Measurements from ENCODE around the gene CFHR1.
A peak's percentile ranks its signal among the peaks of the same experiment; 100 is the strongest.

The CFHR1 gene

GRCh38 chr1:196866974-196867373 is 47.4 kb downstream of the CFHR1 start:
- no peak overlapping the region for H2BK15ac ChIP-seq (ENCODE audit: low read length)
- no peaks in the 10 kb centered on the region for H3K4me1 ChIP-seq (ENCODE audit: control insufficient read depth in 2 of 2, insufficient read depth in 1 of 2, low read depth in 1 of 2, low read length in 2 of 2)
- no peak overlapping the region for H2BK120ac ChIP-seq (ENCODE audit: low read depth, low read length)
- H3K4me3 ChIP-seq (ENCODE audit: low read length in 2 of 2): no peak overlapping the region
- H3K4me2 ChIP-seq (ENCODE audit: insufficient read depth, low read length, poor library complexity, severe bottlenecking): no peak overlapping the region
- DNase-seq (ENCODE audit: low spot score): no peak
- H3K4ac ChIP-seq (ENCODE audit: low read length): no peak overlapping the region
- no peak overlapping the region for H2BK5ac ChIP-seq (ENCODE audit: low read length)
- no peak overlapping the region for H2AFZ ChIP-seq (ENCODE audit: low read length)
- no peak overlapping the region for H2AK5ac ChIP-seq (ENCODE audit: low read depth, low read length)
- no peak overlapping the region for H3K9ac ChIP-seq (ENCODE audit: low read depth, low read length, poor library complexity)
- no peak overlapping the region for H2BK12ac ChIP-seq (ENCODE audit: low read length)
- H3K79me1 ChIP-seq (ENCODE audit: low read depth, low read length): no peaks in the 10 kb centered on the region
- no peaks in the 10 kb centered on the region for H3K27me3 ChIP-seq (ENCODE audit: control insufficient read depth in 3 of 3, insufficient read depth in 3 of 3, low read depth in 1 of 3, low read length in 3 of 3)
- no peak overlapping the region for H3K23ac ChIP-seq (ENCODE audit: low read depth, low read length, poor library complexity)
- H3K18ac ChIP-seq (ENCODE audit: low read length): no peak overlapping the region
- no peak overlapping the region for H4K91ac ChIP-seq (ENCODE audit: low read depth, low read length, poor library complexity)
- WGBS, 2 donors (ENCODE audit: extremely low coverage in 2 of 2, insufficient read length in 2 of 2, insufficient replicate concordance in 1 of 2): no CpG with 5 or more reads among the region's 1 CpG
- no peaks in the 10 kb centered on the region for H3K36me3 ChIP-seq (replicated peaks in 1 of 2; ENCODE audit: control insufficient read depth in 2 of 2, insufficient read depth in 2 of 2, low read length in 2 of 2)
- no peak overlapping the region for H3K14ac ChIP-seq (ENCODE audit: low read length)
- no peaks in the 10 kb centered on the region for H3K9me3 ChIP-seq (replicated peaks in 1 of 2; ENCODE audit: control insufficient read depth in 2 of 2, insufficient read depth in 1 of 2, low read depth in 1 of 2, low read length in 2 of 2)
- H3K27ac ChIP-seq (replicated peaks; ENCODE audit: low read length): no peak overlapping the region
- H4K8ac ChIP-seq (ENCODE audit: low read depth, low read length): no peak overlapping the region

DNA sequence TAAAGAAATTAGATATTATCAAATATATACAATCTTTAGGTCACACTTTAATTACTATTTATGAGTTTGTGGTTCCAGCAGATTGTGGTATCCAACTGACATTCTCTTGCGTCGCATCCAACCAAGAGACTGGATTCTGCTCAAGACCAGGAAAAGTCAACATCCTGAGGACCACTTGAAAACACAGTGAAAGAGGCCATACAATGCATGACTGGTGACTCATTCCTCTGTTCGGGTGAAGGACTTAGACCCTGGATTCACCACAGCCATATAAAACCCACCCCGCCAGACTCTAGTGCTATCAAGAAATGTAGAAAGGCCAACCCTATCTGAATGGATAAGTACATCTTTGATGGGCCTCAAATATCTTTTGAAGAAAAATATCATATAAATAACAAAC is 53.9 kb downstream of the CFHR1 start:
- Histone ChIP-seq H3K23ac (ENCODE audit: low read depth, low read length, poor library complexity) (no peak overlapping the region), H3K27ac (replicated peaks; ENCODE audit: low read length) (no peak overlapping the region), H2BK15ac (ENCODE audit: low read length) (no peak overlapping the region), H2AFZ (ENCODE audit: low read length) (no peak overlapping the region), H4K8ac (ENCODE audit: low read depth, low read length) (no peak overlapping the region), H4K91ac (ENCODE audit: low read depth, low read length, poor library complexity) (no peak overlapping the region), H2BK12ac (ENCODE audit: low read length) (no peak overlapping the region), H2BK120ac (ENCODE audit: low read depth, low read length) (no peak overlapping the region), H3K79me1 (ENCODE audit: low read depth, low read length) (no peaks in the 10 kb centered on the region), H3K4me1 (ENCODE audit: control insufficient read depth in 2 of 2, insufficient read depth in 1 of 2, low read depth in 1 of 2, low read length in 2 of 2) (no peaks in the 10 kb centered on the region), H2BK5ac (ENCODE audit: low read length) (no peak overlapping the region), H3K14ac (ENCODE audit: low read length) (no peak overlapping the region), H3K27me3 (ENCODE audit: control insufficient read depth in 3 of 3, insufficient read depth in 3 of 3, low read depth in 1 of 3, low read length in 3 of 3) (peaks cover 0 to 12% (median 3%) of the 10 kb centered on the region in 3 experiments), H3K4me3 (ENCODE audit: low read length in 2 of 2) (no peak overlapping the region), H3K9ac (ENCODE audit: low read depth, low read length, poor library complexity) (no peak overlapping the region), H3K4me2 (ENCODE audit: insufficient read depth, low read length, poor library complexity, severe bottlenecking) (no peak overlapping the region), H3K36me3 (replicated peaks in 1 of 2; ENCODE audit: control insufficient read depth in 2 of 2, insufficient read depth in 2 of 2, low read length in 2 of 2) (no peaks in the 10 kb centered on the region), H3K4ac (ENCODE audit: low read length) (no peak overlapping the region), H3K18ac (ENCODE audit: low read length) (no peak overlapping the region), H3K9me3 (replicated peaks in 1 of 2; ENCODE audit: control insufficient read depth in 2 of 2, insufficient read depth in 1 of 2, low read depth in 1 of 2, low read length in 2 of 2) (no peaks in the 10 kb centered on the region), H2AK5ac (ENCODE audit: low read depth, low read length) (no peak overlapping the region)
- no CpG with 5 or more reads among the region's 4 CpGs for WGBS, 2 donors (ENCODE audit: extremely low coverage in 2 of 2, insufficient read length in 2 of 2, insufficient replicate concordance in 1 of 2)
- no peak for DNase-seq (ENCODE audit: low spot score)

DNA sequence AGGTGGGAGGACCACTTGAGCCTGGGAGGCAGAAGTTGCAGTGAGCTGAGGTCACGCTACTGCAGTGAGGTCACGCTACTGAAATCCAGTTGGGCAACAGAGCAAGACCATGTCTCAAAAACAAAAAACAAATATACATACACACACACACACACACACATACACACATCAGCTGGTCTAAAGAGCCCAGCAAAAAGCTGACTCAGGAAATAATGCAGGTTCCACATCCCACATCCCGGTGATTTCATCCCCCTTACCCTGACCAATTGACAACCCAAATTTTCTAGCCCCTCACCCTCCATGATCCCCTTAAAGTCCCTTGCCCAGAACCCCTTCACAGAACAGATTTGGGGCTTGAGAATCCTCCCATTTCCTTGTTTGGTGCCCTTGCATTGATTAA is 56.4 kb downstream of the CFHR1 start:
- Histone ChIP-seq H3K9ac (ENCODE audit: low read depth, low read length, poor library complexity) (no peak overlapping the region), H3K27ac (replicated peaks; ENCODE audit: low read length) (no peak overlapping the region), H3K14ac (ENCODE audit: low read length) (no peak overlapping the region), H3K36me3 (replicated peaks in 1 of 2; ENCODE audit: control insufficient read depth in 2 of 2, insufficient read depth in 2 of 2, low read length in 2 of 2) (no peaks in the 10 kb centered on the region), H4K8ac (ENCODE audit: low read depth, low read length) (no peak overlapping the region), H2BK120ac (ENCODE audit: low read depth, low read length) (no peak overlapping the region), H2BK5ac (ENCODE audit: low read length) (no peak overlapping the region), H2AFZ (ENCODE audit: low read length) (no peak overlapping the region), H2BK15ac (ENCODE audit: low read length) (no peak overlapping the region), H2AK5ac (ENCODE audit: low read depth, low read length) (no peak overlapping the region), H3K4me1 (ENCODE audit: control insufficient read depth in 2 of 2, insufficient read depth in 1 of 2, low read depth in 1 of 2, low read length in 2 of 2) (no peaks in the 10 kb centered on the region), H3K27me3 (ENCODE audit: control insufficient read depth in 3 of 3, insufficient read depth in 3 of 3, low read depth in 1 of 3, low read length in 3 of 3) (peaks cover 0 to 20% (median 3%) of the 10 kb centered on the region in 3 experiments), H3K9me3 (replicated peaks in 1 of 2; ENCODE audit: control insufficient read depth in 2 of 2, insufficient read depth in 1 of 2, low read depth in 1 of 2, low read length in 2 of 2) (no peaks in the 10 kb centered on the region), H4K91ac (ENCODE audit: low read depth, low read length, poor library complexity) (no peak overlapping the region), H3K23ac (ENCODE audit: low read depth, low read length, poor library complexity) (no peak overlapping the region), H3K4me2 (ENCODE audit: insufficient read depth, low read length, poor library complexity, severe bottlenecking) (no peak overlapping the region), H3K79me1 (ENCODE audit: low read depth, low read length) (no peaks in the 10 kb centered on the region), H2BK12ac (ENCODE audit: low read length) (no peak overlapping the region), H3K18ac (ENCODE audit: low read length) (no peak overlapping the region), H3K4ac (ENCODE audit: low read length) (no peak overlapping the region), H3K4me3 (ENCODE audit: low read length in 2 of 2) (no peak overlapping the region)
- no CpG with 5 or more reads among the region's 3 CpGs for WGBS, 2 donors (ENCODE audit: extremely low coverage in 2 of 2, insufficient read length in 2 of 2, insufficient replicate concordance in 1 of 2)
- no peak for DNase-seq (ENCODE audit: low spot score)

DNA sequence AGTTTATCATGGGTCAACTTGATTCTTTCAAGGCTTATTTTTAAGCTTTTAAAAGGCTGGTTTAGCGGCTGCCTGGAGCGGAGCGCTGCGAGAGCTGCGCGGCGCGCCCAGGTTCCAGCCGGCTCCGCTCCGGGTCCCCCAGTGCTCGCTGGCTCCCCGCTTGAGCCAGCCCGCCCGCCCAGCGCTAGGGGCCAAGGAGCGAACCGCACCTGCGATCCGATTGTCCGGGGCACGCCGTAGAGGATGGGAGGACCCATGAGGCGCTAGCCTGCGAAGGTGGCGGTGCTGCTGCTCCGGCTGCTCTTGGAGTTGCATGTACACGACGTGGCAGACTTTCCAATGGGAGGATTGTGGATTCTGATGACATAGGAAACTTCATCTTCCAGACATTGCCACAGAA is 58.4 kb downstream of the CFHR1 start:
- Histone ChIP-seq H3K27me3 (ENCODE audit: control insufficient read depth in 3 of 3, insufficient read depth in 3 of 3, low read depth in 1 of 3, low read length in 3 of 3) (peaks cover 0 to 20% (median 3%) of the 10 kb centered on the region in 3 experiments), H3K18ac (ENCODE audit: low read length) (no peak overlapping the region), H2BK15ac (ENCODE audit: low read length) (no peak overlapping the region), H3K27ac (replicated peaks; ENCODE audit: low read length) (no peak overlapping the region), H3K14ac (ENCODE audit: low read length) (no peak overlapping the region), H3K4me2 (ENCODE audit: insufficient read depth, low read length, poor library complexity, severe bottlenecking) (peak overlapping the region; percentile 56), H3K23ac (ENCODE audit: low read depth, low read length, poor library complexity) (no peak overlapping the region), H2BK12ac (ENCODE audit: low read length) (no peak overlapping the region), H3K36me3 (replicated peaks in 1 of 2; ENCODE audit: control insufficient read depth in 2 of 2, insufficient read depth in 2 of 2, low read length in 2 of 2) (no peaks in the 10 kb centered on the region), H2AFZ (ENCODE audit: low read length) (peak overlapping the region; percentile 88), H3K79me1 (ENCODE audit: low read depth, low read length) (no peaks in the 10 kb centered on the region), H4K91ac (ENCODE audit: low read depth, low read length, poor library complexity) (no peak overlapping the region), H2BK5ac (ENCODE audit: low read length) (no peak overlapping the region), H4K8ac (ENCODE audit: low read depth, low read length) (no peak overlapping the region), H3K9me3 (replicated peaks in 1 of 2; ENCODE audit: control insufficient read depth in 2 of 2, insufficient read depth in 1 of 2, low read depth in 1 of 2, low read length in 2 of 2) (no peaks in the 10 kb centered on the region), H2BK120ac (ENCODE audit: low read depth, low read length) (no peak overlapping the region), H3K4me1 (ENCODE audit: control insufficient read depth in 2 of 2, insufficient read depth in 1 of 2, low read depth in 1 of 2, low read length in 2 of 2) (no peaks in the 10 kb centered on the region), H2AK5ac (ENCODE audit: low read depth, low read length) (no peak overlapping the region), H3K4me3 (ENCODE audit: low read length in 2 of 2) (peak overlapping the region in 1 of 2 donors; percentile 76), H3K9ac (ENCODE audit: low read depth, low read length, poor library complexity) (no peak overlapping the region), H3K4ac (ENCODE audit: low read length) (no peak overlapping the region)
- no CpG with 5 or more reads among the region's 29 CpGs for WGBS, 2 donors (ENCODE audit: extremely low coverage in 2 of 2, insufficient read length in 2 of 2, insufficient replicate concordance in 1 of 2)
- DNase-seq (ENCODE audit: low spot score): peak; percentile 24

Measured in neuronal stem cell (in vitro differentiated cells).